Endothelial cell of hepatic sinusoid (primary cell): ENCODE results near the gene ATG10.
"Not testable (repeated sequence)": the region's sequence is repeated elsewhere in the genome, so short reads cannot be mapped to it uniquely, and the experiment has no call there.

Experiments
- in situ Hi-C: cut with HindIII; loops from 2 replicates; pipeline ENCODE4 v1.10.0; 2017; ENCODE audit warnings: low sequenced_read_pairs

The ATG10 gene

DNA sequence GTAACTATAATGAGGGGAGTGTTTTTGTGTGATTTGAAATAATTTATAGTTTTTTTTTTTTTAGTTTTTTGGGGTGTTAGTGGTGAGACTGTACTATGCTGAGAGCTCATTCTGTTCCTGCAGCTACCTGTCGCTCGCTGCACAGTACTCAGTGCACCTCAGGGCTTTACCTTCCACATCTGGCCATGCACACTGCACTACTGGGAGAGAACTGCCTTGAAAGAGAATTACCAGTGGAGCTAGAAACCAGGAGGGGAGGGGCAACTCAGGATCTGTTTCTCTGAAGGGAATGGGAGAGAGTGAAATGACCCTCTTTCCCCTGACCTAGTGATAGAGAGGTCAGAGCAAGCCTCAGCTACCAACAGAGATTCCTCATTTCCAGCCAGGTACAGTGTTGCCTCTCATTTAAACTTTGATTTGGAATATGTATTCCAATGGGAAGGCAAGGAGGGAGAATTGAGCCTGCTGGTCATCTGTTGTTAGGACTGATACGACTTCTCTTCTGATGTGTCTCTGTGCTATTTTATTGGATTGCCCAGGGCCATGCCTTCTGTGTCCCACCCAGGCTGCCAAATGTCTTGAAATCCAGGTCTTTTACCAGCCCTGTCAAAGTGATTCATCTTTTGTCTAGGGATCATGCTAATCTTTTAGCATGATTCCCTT is 8.9 kb downstream of the ATG10 start:
- in situ Hi-C loops, result no loop called here

DNA sequence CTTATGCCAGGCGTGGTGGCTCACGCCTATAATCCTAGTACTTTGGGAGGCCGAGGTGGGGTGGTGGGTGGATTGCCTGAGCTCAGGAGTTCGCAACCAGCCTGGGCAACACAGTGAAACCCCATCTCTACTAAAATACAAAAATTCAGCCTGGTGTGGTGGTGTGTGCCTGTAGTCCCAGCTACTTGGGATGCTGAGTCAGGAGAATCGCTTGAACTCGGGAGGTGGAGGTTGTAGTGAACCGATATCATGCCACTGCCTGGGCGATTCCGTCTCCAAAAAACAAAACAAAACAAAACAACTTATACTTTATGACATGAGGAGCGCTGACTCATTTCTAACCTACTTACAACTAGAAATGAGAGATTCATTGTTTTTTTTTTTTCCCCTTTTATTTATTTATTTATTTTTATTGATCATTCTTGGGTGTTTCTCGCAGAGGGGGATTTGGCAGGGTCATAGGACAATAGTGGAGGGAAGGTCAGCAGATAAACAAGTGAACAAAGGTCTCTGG is 10.4 kb downstream of the ATG10 start:
- in situ Hi-C loops, result not testable (repeated sequence)

GRCh38 chr5:81983148-81983547 is 11.3 kb downstream of the ATG10 start:
- in situ Hi-C loops, result not testable (repeated sequence)

DNA sequence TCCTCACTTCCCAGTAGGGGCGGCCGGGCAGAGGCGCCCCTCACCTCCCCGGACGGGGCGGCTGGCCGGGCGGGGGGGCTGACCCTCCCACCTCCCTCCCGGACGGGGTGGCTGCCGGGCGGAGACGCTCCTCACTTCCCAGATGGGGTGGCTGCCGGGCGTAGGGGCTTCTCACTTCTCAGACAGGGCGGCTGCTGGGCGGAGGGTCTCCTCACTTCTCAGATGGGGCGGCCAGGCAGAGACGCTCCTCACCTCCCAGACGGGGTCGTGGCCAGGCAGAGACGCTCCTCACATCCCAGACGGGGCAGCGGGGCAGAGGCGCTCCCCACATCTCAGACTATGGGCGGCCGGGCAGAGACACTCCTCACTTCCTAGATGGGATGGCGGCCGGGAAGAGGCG is 11.7 kb downstream of the ATG10 start:
- in situ Hi-C loops, result not testable (repeated sequence)

DNA sequence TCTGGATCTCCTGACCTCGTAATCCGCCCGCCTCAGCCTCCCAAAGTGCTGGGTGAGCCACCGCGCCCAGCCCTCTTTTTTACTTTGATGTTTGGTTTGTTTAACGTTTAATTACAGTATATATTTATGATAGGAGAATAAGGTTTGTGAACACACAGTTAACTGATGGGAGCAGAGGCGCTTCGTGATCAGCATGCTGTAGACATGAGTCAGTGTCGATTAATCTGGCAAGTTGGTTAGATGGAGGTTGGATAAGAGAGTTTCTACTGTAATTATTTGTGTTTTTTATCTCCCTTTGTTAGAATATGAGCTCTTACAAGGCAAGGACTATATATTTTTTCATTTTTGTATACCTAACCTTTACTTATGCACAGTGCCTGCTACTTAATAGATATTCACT is 14.3 kb downstream of the ATG10 start:
- in situ Hi-C loops, result no loop called here

- in situ Hi-C loops, result no loop called here
Observed at GRCh38 chr5:81989204-81989603, 17.4 kb downstream of the ATG10 start.

DNA sequence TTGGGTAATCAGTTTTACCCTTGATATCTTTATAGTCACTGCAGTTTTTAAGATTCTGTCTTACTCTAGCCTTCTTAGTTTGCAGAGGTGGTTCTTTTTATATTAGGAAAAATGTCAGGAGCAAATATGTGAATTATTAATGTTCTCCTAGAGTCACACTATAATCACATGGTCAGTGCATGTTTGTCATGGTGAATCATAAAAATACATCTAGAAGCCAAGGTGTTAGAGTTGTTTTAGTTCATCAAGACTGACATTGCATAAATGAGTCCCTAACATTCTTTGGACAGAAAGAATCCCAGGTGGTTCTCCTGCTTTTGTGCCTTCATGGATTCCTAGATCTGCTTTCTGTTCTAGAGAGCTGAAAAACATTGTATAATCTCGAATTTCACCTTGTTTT is 22.9 kb downstream of the ATG10 start:
- in situ Hi-C loops, result loop anchor here (5.0 kb wide), 2 partner anchors 57 to 97 kb away; no protein-coding TSS in a partner anchor

DNA sequence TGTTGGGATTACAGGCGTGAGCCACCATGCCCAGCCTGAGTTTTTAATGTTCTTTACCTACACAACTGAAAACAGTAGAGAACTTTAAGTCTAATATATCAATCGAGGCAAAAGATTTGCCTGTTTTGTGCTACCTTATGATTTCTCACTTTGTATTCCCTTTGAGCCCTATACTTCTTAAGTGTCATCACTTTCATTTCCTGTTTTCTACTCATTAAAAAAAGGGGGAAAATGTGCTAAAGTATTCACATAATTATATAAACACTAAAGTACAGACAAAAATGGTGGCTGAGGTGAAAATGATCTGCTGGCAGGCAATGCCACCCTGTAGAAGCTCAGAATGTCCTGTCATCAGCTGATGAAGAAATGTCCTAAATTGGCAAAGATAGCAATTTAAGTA is 23.6 kb downstream of the ATG10 start:
- in situ Hi-C loops, result no loop called here

DNA sequence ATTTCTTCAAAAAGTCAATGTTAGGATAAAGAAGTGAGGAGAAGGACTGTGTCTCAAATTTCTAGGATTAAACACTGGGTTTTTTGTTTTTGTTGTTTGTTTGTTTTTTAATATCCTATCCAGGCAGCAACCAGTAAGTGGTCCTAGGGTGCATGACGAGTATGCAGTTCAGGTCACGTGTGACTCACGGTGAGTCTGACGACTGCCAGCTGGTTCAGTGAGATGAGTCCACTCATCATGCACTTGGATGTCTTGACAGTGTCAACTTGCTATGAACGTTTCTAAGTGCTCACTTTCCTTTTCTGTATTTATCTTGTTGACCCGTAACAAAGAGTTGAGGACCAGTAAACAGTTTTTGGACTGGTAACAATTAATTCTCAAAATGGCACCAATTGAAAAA is 32.7 kb downstream of the ATG10 start:
- in situ Hi-C loops, result no loop called here

DNA sequence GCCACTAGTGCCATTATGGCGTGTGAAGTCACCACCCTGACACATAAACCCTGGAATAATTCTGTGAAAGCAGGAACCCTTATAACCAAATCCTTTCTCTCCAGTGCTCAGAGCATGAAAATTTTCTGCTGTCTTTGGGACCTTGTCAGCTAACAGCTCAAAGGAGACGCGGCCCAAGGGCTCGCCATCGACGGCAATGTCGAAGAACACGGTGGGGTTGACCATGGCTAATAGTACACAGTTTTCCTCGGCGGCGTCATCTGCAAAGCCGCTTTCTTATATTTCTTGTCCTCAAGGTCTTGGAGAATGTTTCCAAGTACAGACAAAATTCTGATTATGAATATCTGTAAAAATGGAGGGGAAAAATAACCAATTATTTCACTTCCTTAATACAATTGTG is 38.0 kb downstream of the ATG10 start:
- in situ Hi-C loops, result not testable (repeated sequence)

DNA sequence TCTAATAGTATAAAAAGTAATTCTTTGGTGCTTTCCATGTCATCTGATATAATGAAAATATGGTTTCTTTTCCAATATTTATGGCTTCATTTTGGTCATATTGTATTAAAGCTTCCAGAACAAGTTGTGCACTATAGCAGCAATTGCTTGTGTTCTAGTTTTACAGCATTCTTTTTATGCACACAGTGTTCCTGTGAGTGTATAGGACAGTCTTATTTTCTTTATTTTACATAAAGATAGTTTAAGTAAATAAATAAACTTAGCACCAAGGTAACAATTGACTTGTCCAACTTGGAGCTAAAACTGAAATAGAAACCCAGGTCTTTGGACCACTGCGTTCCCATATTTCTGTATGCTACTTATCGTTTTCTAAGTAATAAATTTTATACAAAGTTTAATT is 38.9 kb downstream of the ATG10 start:
- in situ Hi-C loops, result no loop called here

GRCh38 chr5:82011761-82012160 is 39.9 kb downstream of the ATG10 start:
- in situ Hi-C loops, result no loop called here

DNA sequence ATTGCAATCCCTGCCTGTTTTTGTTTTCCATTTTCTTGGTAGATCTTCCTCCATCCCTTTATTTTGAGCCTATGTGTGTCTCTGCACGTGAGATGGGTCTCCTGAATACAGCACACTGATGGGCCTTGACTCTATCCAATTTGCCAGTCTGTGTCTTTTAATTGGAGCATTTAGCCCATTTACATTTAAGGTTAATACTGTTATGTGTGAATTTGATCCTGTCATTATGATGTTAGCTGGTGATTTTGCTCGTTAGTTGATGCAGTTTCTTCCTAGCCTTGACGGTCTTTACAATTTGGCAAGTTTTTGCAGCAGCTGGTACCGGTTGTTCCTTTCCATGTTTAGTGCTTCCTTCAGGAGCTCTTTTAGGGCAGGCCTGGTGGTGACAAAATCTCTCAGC is 42.8 kb downstream of the ATG10 start:
- in situ Hi-C loops, result not testable (repeated sequence)

DNA sequence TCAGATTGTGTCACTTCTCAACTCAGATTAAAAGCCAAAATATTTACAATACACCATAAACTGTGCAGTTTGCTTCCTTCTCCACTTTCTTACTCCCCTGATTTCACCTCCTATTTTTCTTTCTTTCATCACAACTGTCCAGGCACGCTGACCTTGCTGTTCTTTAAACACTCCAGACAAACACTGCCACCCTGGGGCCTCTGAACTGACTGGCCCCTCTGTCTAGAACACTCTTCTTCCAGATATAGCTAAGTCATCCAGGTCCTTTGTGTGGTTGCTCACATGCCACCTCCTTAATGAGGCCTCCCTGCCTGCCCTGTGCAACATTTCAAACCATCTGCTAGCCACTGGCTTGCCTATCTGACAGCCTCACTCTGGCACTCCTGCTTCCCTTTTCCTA is 46.6 kb downstream of the ATG10 start:
- in situ Hi-C loops, result no loop called here

GRCh38 chr5:82019342-82020138 is 47.7 kb downstream of the ATG10 start:
- in situ Hi-C loops, result no loop called here

DNA sequence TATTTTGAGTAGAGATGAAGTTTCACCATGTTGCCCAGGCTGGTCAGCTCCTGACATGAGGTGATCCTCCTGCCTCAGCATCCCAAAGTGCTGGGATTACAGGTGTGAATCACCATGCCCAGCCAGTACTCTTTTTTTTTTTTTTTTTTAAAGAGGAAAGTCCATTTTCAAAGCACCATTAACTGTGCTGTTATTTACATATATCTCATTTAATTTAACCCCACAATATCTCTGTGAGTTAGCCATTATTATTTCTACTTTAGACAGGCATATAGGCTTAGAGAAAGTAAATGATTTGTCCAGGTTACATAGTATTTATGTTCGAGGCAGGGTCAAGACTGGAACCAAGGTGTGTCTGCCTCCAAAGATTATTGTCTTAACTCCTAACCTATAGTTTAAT is 50.7 kb downstream of the ATG10 start:
- in situ Hi-C loops, result no loop called here

GRCh38 chr5:82023644-82024043 is 51.8 kb downstream of the ATG10 start:
- in situ Hi-C loops, result no loop called here

DNA sequence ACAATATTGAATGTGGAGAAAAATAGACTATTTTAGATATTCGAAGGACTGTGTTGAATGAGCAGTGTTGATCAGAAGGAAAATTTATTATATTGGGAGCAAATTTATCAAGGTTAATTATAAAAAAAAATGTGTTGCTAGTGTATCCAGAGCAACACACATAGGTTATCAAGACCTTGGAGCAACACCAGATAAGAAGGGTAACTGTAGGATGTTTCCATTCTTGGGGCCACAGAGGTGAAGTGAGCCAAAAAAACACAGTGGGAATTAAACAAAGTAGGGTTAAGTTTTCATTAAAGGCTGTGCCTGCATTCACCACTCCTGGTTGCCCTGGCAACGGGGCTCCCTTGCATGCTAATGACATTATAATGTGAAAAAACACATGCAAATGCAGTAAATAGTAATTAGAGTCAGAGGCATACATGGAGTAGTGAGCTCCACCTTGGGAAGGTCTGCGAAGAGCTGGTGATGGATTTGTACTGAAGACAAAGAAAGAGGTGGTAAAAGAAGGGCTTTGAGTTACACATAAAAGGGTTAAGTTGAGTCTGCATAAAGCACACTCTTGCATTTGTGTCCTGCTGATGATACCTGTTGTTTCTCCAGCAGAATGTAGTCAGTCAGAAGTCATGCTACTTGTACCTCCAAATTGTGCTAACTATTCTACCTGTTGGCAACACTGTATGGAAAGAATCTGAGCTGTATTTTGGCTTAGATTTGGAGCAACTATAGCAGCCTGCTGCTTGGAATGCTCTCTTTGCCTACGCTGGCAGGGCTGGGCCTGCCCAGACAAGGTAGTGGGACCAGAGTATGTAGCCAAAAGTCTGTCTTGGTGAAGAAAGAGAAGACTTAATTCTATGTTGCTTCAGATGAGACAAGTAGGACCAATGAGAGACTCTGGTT is 59.6 kb downstream of the ATG10 start:
- in situ Hi-C loops, result no loop called here

GRCh38 chr5:82042894-82043293 is 71.1 kb downstream of the ATG10 start:
- in situ Hi-C loops, result not testable (repeated sequence)

DNA sequence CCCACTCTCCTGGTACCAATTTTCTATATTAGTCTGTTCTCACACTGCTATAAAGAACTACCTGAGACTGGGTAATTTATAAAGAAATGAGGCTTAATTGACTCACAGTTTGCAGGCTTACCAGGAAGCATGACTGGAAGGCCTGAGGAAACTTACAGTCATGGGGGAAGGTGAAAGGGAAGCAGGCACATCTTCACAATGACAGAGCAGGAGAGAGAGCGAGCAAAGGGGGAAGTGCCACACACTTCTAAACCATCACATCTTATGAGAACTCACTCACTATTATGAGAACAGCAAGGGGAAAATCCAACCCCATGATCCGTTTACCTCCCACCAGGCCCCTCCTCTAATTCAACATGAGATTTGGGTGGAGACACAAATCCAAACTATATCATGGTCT is 72.2 kb downstream of the ATG10 start:
- in situ Hi-C loops, result no loop called here

DNA sequence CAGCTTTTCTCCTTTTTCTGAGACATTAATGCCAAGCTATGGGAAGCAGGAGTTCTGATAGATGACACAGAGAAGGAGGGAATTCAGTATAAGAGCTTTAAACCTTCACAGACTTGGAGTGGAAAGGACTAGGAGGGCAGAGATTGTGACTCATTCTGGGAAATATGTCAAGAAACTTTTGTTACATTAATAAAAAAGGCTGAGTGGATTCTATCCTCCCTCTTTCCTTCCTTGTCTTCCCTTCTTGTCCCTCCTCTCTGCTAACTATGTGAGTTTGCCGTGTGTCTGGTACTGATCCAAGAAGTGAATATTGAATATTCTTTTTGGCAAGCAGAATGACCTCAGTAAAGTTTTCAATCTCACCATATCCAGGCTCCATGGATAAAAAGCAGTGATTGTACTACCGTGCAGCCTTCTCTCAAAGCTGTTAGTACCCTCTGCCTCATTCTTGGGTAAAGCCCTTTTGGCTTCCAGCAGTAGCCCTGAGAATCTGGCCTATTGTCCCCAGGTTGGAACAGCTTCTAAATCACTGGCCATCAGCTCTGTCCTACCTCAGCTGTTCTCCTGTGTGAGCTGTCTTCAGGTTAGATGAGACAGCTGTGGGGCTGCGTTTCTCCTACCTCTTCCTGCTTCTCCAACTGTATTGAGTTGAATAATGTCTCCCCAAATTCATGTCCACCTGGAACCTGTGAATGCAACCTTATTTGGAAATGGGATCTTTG is 73.9 kb downstream of the ATG10 start:
- in situ Hi-C loops, result no loop called here
